ENCODE data around the gene GALNT1. TPM values are rescaled to one million over a fixed set of nuclear protein-coding genes. Genes with fewer than 3 reads are reported as not detected.

Gene GALNT1
- total and polyA plus RNA-seq, 9 donors: 20.0 to 60.2 (median 40.4) TPM

GRCh38 chr18:35584735-35585134 lies 3.2 kb downstream of the GALNT1 start:
- Histone ChIP-seq H3K27ac (no peak overlapping the region), H3K9me3 (no peaks in the 10 kb centered on the region), H3K4me1 (ENCODE audit: insufficient read depth) (peaks cover 4% of the 10 kb centered on the region), H3K4me3 (no peak overlapping the region), H3K36me3 (no peaks in the 10 kb centered on the region), H3K27me3 (no peaks in the 10 kb centered on the region)
- WGBS, 3 donors: 95 to 99% (median 97%) methylated on average over 5 of the region's 5 CpGs
- intact Hi-C loops (cut with DNase I): loop anchor here in 1 of 4 donors (10.0 kb wide), 1 partner anchor 80 kb away; no protein-coding TSS in a partner anchor
- TF ChIP-seq POLR2A (IDR thresholded peaks at IDR 0.05) (no peak), EP300 (IDR thresholded peaks at IDR 0.05) (no peak)
- TF ChIP-seq, protein P1, sequence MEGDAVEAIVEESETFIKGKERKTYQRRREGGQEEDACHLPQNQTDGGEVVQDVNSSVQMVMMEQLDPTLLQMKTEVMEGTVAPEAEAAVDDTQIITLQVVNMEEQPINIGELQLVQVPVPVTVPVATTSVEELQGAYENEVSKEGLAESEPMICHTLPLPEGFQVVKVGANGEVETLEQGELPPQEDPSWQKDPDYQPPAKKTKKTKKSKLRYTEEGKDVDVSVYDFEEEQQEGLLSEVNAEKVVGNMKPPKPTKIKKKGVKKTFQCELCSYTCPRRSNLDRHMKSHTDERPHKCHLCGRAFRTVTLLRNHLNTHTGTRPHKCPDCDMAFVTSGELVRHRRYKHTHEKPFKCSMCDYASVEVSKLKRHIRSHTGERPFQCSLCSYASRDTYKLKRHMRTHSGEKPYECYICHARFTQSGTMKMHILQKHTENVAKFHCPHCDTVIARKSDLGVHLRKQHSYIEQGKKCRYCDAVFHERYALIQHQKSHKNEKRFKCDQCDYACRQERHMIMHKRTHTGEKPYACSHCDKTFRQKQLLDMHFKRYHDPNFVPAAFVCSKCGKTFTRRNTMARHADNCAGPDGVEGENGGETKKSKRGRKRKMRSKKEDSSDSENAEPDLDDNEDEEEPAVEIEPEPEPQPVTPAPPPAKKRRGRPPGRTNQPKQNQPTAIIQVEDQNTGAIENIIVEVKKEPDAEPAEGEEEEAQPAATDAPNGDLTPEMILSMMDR (IDR thresholded peaks at IDR 0.05): no peak
- DNase-seq: no peak

DNA sequence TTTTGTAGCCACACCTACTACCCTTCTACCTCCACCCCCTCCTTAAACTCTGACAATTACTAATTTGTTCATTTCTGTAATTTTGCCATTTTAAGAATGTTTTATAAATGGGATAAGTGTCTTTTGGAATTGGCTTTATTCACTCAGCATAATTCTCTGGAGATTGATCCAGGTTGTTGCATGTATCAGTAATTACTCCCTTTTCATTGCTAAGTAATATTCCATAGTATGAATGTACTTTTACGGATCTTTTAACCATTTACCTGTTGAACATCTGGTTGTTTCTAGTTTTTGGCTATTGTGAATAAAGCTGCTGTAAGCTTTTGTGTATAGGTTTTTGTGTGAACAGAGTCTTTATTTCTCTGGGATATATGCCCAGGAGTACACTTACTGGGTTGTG lies 4.1 kb downstream of the GALNT1 start:
- H3K4me1 ChIP-seq (ENCODE audit: insufficient read depth): peaks cover 4% of the 10 kb centered on the region
- WGBS, 3 donors: 96 to 99% (median 98%) methylated on average over 1 of the region's 1 CpG
- H3K36me3 ChIP-seq: no peaks in the 10 kb centered on the region
- no peak for DNase-seq
- no peaks in the 10 kb centered on the region for H3K9me3 ChIP-seq
- H3K27ac ChIP-seq: no peak overlapping the region
- no peaks in the 10 kb centered on the region for H3K27me3 ChIP-seq
- TF ChIP-seq POLR2A (IDR thresholded peaks at IDR 0.05) (no peak), EP300 (IDR thresholded peaks at IDR 0.05) (no peak)
- TF ChIP-seq, protein P1 (IDR thresholded peaks at IDR 0.05): no peak
- intact Hi-C loops (cut with DNase I): loop anchor here in 1 of 4 donors (10.0 kb wide), 1 partner anchor 81 kb away; no protein-coding TSS in a partner anchor
- no peak overlapping the region for H3K4me3 ChIP-seq

DNA sequence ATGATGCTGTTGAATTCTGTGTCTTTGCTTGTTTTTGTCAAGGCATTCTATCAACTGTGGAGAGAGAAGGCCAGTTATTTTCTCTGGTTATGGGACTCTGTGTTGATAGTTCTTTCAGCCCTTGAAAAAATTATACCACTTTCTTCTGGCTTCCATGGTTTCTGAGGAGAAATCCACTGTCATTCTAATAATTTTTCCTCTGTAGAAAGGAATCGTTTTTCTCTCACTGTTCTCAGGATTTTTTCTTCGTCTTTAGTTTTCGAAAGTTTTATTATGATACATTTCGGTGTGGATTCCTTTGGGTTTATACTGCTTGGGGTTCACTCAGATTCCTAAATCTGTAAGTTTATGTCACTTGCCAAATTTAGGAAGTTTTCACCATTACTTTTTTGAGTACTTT lies 6.6 kb downstream of the GALNT1 start:
- Histone ChIP-seq H3K4me3 (no peak overlapping the region), H3K4me1 (ENCODE audit: insufficient read depth) (peaks cover 4% of the 10 kb centered on the region), H3K27ac (no peak overlapping the region), H3K36me3 (no peaks in the 10 kb centered on the region), H3K27me3 (no peaks in the 10 kb centered on the region), H3K9me3 (no peaks in the 10 kb centered on the region)
- DNase-seq: no peak
- TF ChIP-seq, protein P1 (IDR thresholded peaks at IDR 0.05): no peak
- TF ChIP-seq EP300 (IDR thresholded peaks at IDR 0.05) (no peak), POLR2A (IDR thresholded peaks at IDR 0.05) (no peak)
- 90 to 93% (median 93%) methylated on average over 4 of the region's 4 CpGs for WGBS, 3 donors
- intact Hi-C loops (cut with DNase I): loop anchor here in 1 of 4 donors (10.0 kb wide), 1 partner anchor 83 kb away; no protein-coding TSS in a partner anchor

DNA sequence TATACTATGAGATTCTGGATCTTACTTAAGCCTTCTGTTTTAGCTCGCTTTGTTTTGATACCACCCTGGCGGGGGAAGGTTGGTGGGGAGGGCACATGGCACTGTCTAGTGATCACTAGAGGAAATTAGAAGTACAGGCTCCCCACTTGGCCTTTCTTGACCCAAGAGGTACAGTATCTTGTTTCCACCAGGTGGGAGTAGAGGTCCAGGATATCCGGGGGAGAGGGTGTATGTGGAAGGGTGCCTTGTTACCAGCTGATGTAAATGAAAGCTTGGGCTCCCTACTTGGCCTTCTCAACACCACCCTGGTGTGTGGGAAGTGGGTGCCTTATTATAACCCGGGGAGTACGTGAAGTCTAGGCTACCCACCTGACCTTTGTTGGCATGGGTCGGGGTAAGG lies 7.5 kb downstream of the GALNT1 start:
- no peaks in the 10 kb centered on the region for H3K36me3 ChIP-seq
- H3K4me1 ChIP-seq (ENCODE audit: insufficient read depth): peaks cover 4% of the 10 kb centered on the region
- no peak for DNase-seq
- H3K9me3 ChIP-seq: no peaks in the 10 kb centered on the region
- H3K27me3 ChIP-seq: no peaks in the 10 kb centered on the region
- TF ChIP-seq POLR2A (IDR thresholded peaks at IDR 0.05) (no peak), EP300 (IDR thresholded peaks at IDR 0.05) (no peak)
- TF ChIP-seq, protein P1 (IDR thresholded peaks at IDR 0.05): no peak
- no peak overlapping the region for H3K27ac ChIP-seq
- intact Hi-C loops (cut with DNase I): loop anchor here in 1 of 4 donors (10.0 kb wide), 1 partner anchor 84 kb away; no protein-coding TSS in a partner anchor
- WGBS, 3 donors: 84 to 90% (median 87%) methylated on average over 6 of the region's 6 CpGs
- H3K4me3 ChIP-seq: no peak overlapping the region
